HCT116 (cell line): ENCODE measurements around the gene IGFLR1. TPM values are rescaled to one million over a fixed set of nuclear protein-coding genes. Genes with fewer than 3 reads are reported as not detected.

Experiments
- ATAC-seq: fragments of 200-7000 bp; cut with Tn5 transposase; 2 replicates; pipeline ENCODE4 v1.9.1; 2020; ENCODE audit warnings: mild to moderate bottlenecking, moderate library complexity
- BruUV-seq: library from RNA; stranded (reverse); fragments of 400-500 nt; replicated peaks from 2 replicates; lab custom pipeline; 2021; lab: Mats Ljungman, UMichigan
- CTCF ChIA-PET: fragments of 300-600 bp; sonication (Branson Sonifier 250); formaldehyde crosslinking; loops from one replicate; lab custom pipeline; 2021; ENCODE audit warnings: antibody characterized with exemption; lab: Charles Lee
- POLR2A ChIA-PET: fragments of 300-600, 350-600 bp; sonication (Branson Sonifier 250); formaldehyde crosslinking; loops from one replicate; lab custom pipeline; 2021; ENCODE audit warnings: antibody characterized with exemption; lab: Charles Lee
- RAD21 ChIA-PET, 2 experiments: fragments of 300-600 bp; sonication (Branson Sonifier 250); formaldehyde crosslinking; loops; one replicate each; lab custom pipeline; 2023; ENCODE audit warnings: low total read pairs in 2 of 2; ENCODE audit not compliant: uncharacterized antibody in 2 of 2, unreplicated experiment in 2 of 2, low non-redundant PET in 1 of 2; lab: Charles Lee
- DNase-seq: peaks from one replicate; pipeline ENCODE4 v3.0.0-alpha.2; 2010; ENCODE audit warnings: low read depth, low spot score
- H2AFZ ChIP-seq: fragments of 200-600 bp; shearing (Covaris generic), sonication (generic); 2 replicates; pipeline ENCODE4 v1.6.1; 2017; ENCODE audit warnings: low read depth, mixed run types, mixed read lengths, antibody characterized with exemption, low read length; ENCODE audit not compliant: poor library complexity, severe bottlenecking
- H3K27ac ChIP-seq: 2 replicates; pipeline ENCODE4 v1.5.1; 2012; ENCODE audit warnings: low read depth, low read length
- H3K27me3 ChIP-seq: fragments of 200-600 bp; sonication (generic); 2 replicates; pipeline ENCODE4 v1.6.1; 2016; ENCODE audit warnings: mixed run types, low read length, mixed read lengths; ENCODE audit not compliant: insufficient read depth
- H3K36me3 ChIP-seq, 2 experiments: fragments of 200-500 bp in 1 of 2; fragments of 200-600 bp in 1 of 2; sonication (Bioruptor generic) in 1 of 2; sonication (generic) in 1 of 2; 2 replicates each; pipeline versions ENCODE4 v1.5.1 to v1.6.1; 2014 to 2016; ENCODE audit warnings: low read length in 2 of 2, inconsistent platforms in 1 of 2, mixed read lengths in 1 of 2, mixed run types in 1 of 2; ENCODE audit not compliant: insufficient read depth in 2 of 2, control insufficient read depth in 1 of 2
- H3K4me1 ChIP-seq, 2 experiments: fragments of 200-600 bp in 1 of 2; sonication (generic) in 1 of 2; 2 replicates each; pipeline versions ENCODE4 v1.5.1 to v1.6.1; 2012 to 2017; ENCODE audit warnings: low read length in 2 of 2, inconsistent platforms in 1 of 2, mild to moderate bottlenecking in 1 of 2, mixed read lengths in 1 of 2, mixed run types in 1 of 2, moderate library complexity in 1 of 2; ENCODE audit not compliant: insufficient read depth in 2 of 2, control insufficient read depth in 1 of 2
- H3K4me2 ChIP-seq: fragments of 200-600 bp; sonication (generic); 2 replicates; pipeline ENCODE4 v1.6.1; 2017; ENCODE audit warnings: mixed run types, low read length, mixed read lengths
- H3K4me3 ChIP-seq, 2 experiments: fragments of 200-600 bp in 1 of 2; sonication (generic) in 1 of 2; replicated peaks in 1 of 2; 2 replicates each; pipeline ENCODE4 v1.5.1; 2011 to 2016; ENCODE audit warnings: low read length in 2 of 2, control low read depth in 1 of 2, low read depth in 1 of 2, mild to moderate bottlenecking in 1 of 2, mixed read lengths in 1 of 2, mixed run types in 1 of 2
- H3K79me2 ChIP-seq: fragments of 200-600 bp; sonication (generic); 2 replicates; pipeline ENCODE4 v1.6.1; 2017; ENCODE audit warnings: mild to moderate bottlenecking, mixed run types, low read length, moderate library complexity, mixed read lengths; ENCODE audit not compliant: insufficient read depth
- H3K9ac ChIP-seq: fragments of 200-600 bp; sonication (generic); 2 replicates; pipeline ENCODE4 v1.6.1; 2016; ENCODE audit warnings: low read length, mixed read lengths
- H3K9me2 ChIP-seq: fragments of 200-600 bp; sonication (generic), shearing (Covaris generic); 2 replicates; pipeline ENCODE4 v1.6.1; 2017; ENCODE audit warnings: mixed run types, mild to moderate bottlenecking, moderate library complexity; ENCODE audit not compliant: insufficient read depth
- H3K9me3 ChIP-seq, 2 experiments: fragments of 200-500 bp in 1 of 2; fragments of 200-600 bp in 1 of 2; sonication (Bioruptor generic) in 1 of 2; sonication (generic) in 1 of 2; 2 replicates each; pipeline ENCODE4 v1.6.1; 2014 to 2017; ENCODE audit warnings: low read length in 2 of 2, mixed read lengths in 2 of 2, inconsistent platforms in 1 of 2, low read depth in 1 of 2, mild to moderate bottlenecking in 1 of 2, mixed run types in 1 of 2, moderate library complexity in 1 of 2; ENCODE audit not compliant: control insufficient read depth in 1 of 2, insufficient read depth in 1 of 2
- H4K20me1 ChIP-seq: fragments of 200-600 bp; sonication (generic), shearing (Covaris generic); 2 replicates; pipeline ENCODE4 v1.6.1; 2017; ENCODE audit warnings: mixed run types, mild to moderate bottlenecking, moderate library complexity; ENCODE audit not compliant: insufficient read depth
- EGR1 ChIP-seq: IDR thresholded peaks from 2 replicates; pipeline ENCODE4 v1.6.1; 2012; ENCODE audit warnings: low read depth
- EZH2phosphoT487 ChIP-seq: fragments of 200-600 bp; IDR thresholded peaks from 2 replicates; pipeline ENCODE4 v1.6.1; 2018; ENCODE audit warnings: antibody characterized with exemption, borderline replicate concordance
- POLR2A ChIP-seq: IDR thresholded peaks from 2 replicates; pipeline ENCODE4 v1.7.0; 2011; ENCODE audit warnings: borderline replicate concordance; ENCODE audit not compliant: insufficient read depth, insufficient read length; ENCODE audit errors: extremely low read depth
- POLR2AphosphoS5 ChIP-seq: IDR thresholded peaks from 2 replicates; pipeline ENCODE4 v1.6.1; 2011; ENCODE audit warnings: mild to moderate bottlenecking, low read depth, low read length, moderate library complexity
- RAD21 ChIP-seq: IDR thresholded peaks from 2 replicates; pipeline ENCODE4 v1.6.1; 2012; ENCODE audit warnings: low read depth, mild to moderate bottlenecking
- REST ChIP-seq: IDR thresholded peaks from 2 replicates; pipeline ENCODE4 v1.6.1; 2012; ENCODE audit warnings: low read depth
- SIN3A ChIP-seq: IDR thresholded peaks from 2 replicates; pipeline ENCODE4 v1.6.1; 2012; ENCODE audit warnings: low read depth
- ZFX ChIP-seq: fragments of 450-650 bp; IDR thresholded peaks from 2 replicates; pipeline ENCODE4 v1.6.1; 2017
- ZNF274 ChIP-seq: fragments of 200-500 bp; sonication (Bioruptor generic); IDR thresholded peaks from 2 replicates; pipeline ENCODE4 v1.6.1; 2014; ENCODE audit warnings: mild to moderate bottlenecking, low read depth, low read length, inconsistent platforms
- intact Hi-C: fragments of 100-400 bp; cut with micrococcal nuclease; formaldehyde crosslinking; loops from 2 replicates; pipeline ENCODE4 v1.10.0; 2022
- total RNA-seq: library from RNA; stranded (reverse); gene quantifications from one replicate; pipeline ENCODE4 v1.2.1, GENCODE V29; 2021; ENCODE audit not compliant: unreplicated experiment
- TF ChIP-seq, protein P1 (sequence below): IDR thresholded peaks from 2 replicates; pipeline ENCODE4 v1.6.1; 2012
- TF ChIP-seq, protein P2 (sequence below), 3 experiments: fragments of 200-600 bp in 1 of 3; sonication (generic) in 1 of 3; IDR thresholded peaks in 2 of 3; conservative IDR thresholded peaks in 1 of 3; 2 replicates each; pipeline ENCODE4 v1.5.1; 2012 to 2017; ENCODE audit warnings: low read depth in 2 of 3, low read length in 2 of 3, antibody characterized with exemption in 1 of 3, borderline replicate concordance in 1 of 3, control low read depth in 1 of 3, mild to moderate bottlenecking in 1 of 3, mixed read lengths in 1 of 3, mixed run types in 1 of 3, moderate library complexity in 1 of 3; ENCODE audit not compliant: insufficient read depth in 1 of 3

IGFLR1 gene
- total RNA-seq, 1 experiment from 2014 or later, result 8.3 TPM

DNA sequence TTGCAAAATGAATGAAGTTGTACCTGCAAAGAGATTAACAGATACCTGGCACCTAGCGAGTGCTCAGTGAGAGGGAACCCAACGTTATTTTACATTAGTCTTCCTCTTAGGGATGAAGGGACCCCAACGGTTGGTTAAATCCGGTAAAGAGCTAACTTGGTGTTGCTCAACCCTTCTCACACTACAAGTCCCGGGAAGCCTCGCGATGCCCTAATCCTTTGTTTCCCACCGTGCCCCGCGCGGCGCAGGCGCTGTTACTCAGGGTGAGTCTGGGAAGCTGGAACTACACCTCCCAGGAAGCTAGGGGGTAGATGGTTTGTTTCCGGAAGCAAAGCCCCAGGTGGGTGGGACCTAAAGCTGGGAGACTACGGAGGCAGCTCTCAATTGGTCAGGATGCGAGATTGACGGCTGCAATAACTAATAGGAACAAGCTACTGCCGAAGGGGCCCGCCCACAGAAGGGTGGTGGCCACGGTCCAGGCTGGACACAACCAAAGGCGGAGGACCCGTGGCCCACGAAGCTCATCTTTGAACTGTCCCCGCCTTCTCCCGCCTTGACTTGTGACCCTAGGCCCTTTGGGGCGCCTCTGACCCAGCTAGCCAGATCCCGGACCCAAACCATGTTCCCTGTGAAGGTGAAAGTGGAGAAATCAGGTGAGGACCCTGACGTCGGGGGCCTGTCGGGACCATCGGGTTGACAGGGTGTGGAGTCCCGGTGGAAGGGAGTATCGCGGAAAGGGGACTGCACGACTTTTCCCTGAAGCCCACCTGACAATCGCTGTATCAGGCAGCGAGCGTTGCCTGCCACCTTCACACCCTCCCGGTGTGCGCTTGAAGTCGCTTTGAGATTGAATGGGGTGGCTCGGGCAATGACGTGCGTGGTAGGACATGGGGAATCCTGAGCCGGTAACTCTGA is 6.1 kb upstream of the IGFLR1 start, which contains the start of gene LIN37 (continued):
- TF ChIP-seq EGR1, result peak; percentile 33; the same call in 1 of the 2 replicates
- peak; percentile 92 for TF ChIP-seq POLR2AphosphoS5
- TF ChIP-seq, protein P1, sequence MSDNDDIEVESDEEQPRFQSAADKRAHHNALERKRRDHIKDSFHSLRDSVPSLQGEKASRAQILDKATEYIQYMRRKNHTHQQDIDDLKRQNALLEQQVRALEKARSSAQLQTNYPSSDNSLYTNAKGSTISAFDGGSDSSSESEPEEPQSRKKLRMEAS, result no peak
- no peak for TF ChIP-seq ZFX
- TF ChIP-seq EZH2phosphoT487, result no peak
- TF ChIP-seq POLR2A, result peak; percentile 71

DNA sequence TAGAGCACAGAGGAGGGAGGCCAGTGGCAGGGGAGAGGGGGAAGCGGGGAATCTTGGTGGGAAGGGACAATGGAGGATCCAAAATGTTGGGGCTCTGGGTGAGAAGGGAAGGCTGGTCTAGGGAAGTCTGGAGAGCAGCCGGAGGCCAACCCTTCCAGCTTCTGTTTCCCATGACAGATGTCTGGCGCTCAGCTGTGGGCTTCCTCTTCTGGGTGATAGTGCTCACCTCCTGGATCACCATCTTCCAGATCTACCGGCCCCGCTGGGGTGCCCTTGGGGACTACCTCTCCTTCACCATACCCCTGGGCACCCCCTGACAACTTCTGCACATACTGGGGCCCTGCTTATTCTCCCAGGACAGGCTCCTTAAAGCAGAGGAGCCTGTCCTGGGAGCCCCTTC is 4.3 kb upstream of the IGFLR1 start:
- CTCF ChIA-PET, result no interaction called here
- Histone ChIP-seq H4K20me1 (no peaks in the 10 kb centered on the region), H3K27ac (peak overlapping the region; percentile 78; the same call in 1 of the 2 replicates), H3K9me2 (no peaks in the 10 kb centered on the region), H3K79me2 (peaks cover 19% of the 10 kb centered on the region), H2AFZ (no peak overlapping the region), H3K4me1 (peaks cover 22 to 29% of the 10 kb centered on the region in 2 experiments), H3K4me3 (peak overlapping the region; percentile 93 to 99), H3K27me3 (no peaks in the 10 kb centered on the region), H3K4me2 (peak overlapping the region; percentile 99), H3K36me3 (no peaks in the 10 kb centered on the region; a peak in 1 of 4 replicates), H3K9ac (peak overlapping the region; percentile 82), H3K9me3 (no peaks in the 10 kb centered on the region)
- POLR2A ChIA-PET, result no interaction called here
- no peak for DNase-seq
- intact Hi-C loops, result no loop called here
- ATAC-seq, result no peak
- RAD21 ChIA-PET, result no interaction called here
- no TSS peak for BruUV-seq
- TF ChIP-seq RAD21 (no peak), ZNF274 (no peak), EGR1 (no peak), SIN3A (no peak), REST (no peak)
- TF ChIP-seq, protein P2, sequence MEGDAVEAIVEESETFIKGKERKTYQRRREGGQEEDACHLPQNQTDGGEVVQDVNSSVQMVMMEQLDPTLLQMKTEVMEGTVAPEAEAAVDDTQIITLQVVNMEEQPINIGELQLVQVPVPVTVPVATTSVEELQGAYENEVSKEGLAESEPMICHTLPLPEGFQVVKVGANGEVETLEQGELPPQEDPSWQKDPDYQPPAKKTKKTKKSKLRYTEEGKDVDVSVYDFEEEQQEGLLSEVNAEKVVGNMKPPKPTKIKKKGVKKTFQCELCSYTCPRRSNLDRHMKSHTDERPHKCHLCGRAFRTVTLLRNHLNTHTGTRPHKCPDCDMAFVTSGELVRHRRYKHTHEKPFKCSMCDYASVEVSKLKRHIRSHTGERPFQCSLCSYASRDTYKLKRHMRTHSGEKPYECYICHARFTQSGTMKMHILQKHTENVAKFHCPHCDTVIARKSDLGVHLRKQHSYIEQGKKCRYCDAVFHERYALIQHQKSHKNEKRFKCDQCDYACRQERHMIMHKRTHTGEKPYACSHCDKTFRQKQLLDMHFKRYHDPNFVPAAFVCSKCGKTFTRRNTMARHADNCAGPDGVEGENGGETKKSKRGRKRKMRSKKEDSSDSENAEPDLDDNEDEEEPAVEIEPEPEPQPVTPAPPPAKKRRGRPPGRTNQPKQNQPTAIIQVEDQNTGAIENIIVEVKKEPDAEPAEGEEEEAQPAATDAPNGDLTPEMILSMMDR (IDR thresholded peaks at IDR 0.05 in 2 of 3, conservative IDR thresholded peaks at IDR 0.05 in 1 of 3; ENCODE audit: borderline replicate concordance in 1 of 3, insufficient read depth in 1 of 3, low read depth in 2 of 3, low read length in 2 of 3), result no peak
